WTC11 (cell line): ENCODE data around the gene IL5RA.

Source experiments
- CREM ChIP-seq: sonication (generic); formaldehyde crosslinking; IDR thresholded peaks from 2 replicates; pipeline ENCODE4 v1.8.1; 2022; ENCODE audit warnings: mild to moderate bottlenecking, missing genetic modification reagents, moderate library complexity
- ERG ChIP-seq: fragments of 250-450 bp; sonication (Bioruptor Pico); IDR thresholded peaks from 2 replicates; pipeline ENCODE4 v1.8.0; 2021; ENCODE audit warnings: mild to moderate bottlenecking
- IRF2 ChIP-seq: sonication (generic); formaldehyde crosslinking; IDR thresholded peaks from 2 replicates; pipeline ENCODE4 v1.8.0; 2022; ENCODE audit warnings: low read depth, missing genetic modification reagents, borderline replicate concordance
- JUN ChIP-seq: sonication (generic); formaldehyde crosslinking; IDR thresholded peaks from 2 replicates; pipeline ENCODE4 v1.8.0; 2023; ENCODE audit warnings: mild to moderate bottlenecking, missing genetic modification reagents
- MXD4 ChIP-seq: fragments of 250-450 bp; sonication (Bioruptor Pico); IDR thresholded peaks from 2 replicates; pipeline ENCODE4 v1.8.0; 2021; ENCODE audit warnings: mild to moderate bottlenecking, moderate library complexity, borderline replicate concordance
- NR2C2 ChIP-seq: sonication (generic); formaldehyde crosslinking; IDR thresholded peaks from 2 replicates; pipeline ENCODE4 v1.8.0; 2022; ENCODE audit warnings: mild to moderate bottlenecking, missing genetic modification reagents
- PRRX2 ChIP-seq: fragments of 250-450 bp; sonication (Bioruptor Pico); IDR thresholded peaks from 2 replicates; pipeline ENCODE4 v1.8.0; 2021; ENCODE audit warnings: mild to moderate bottlenecking
- RELA ChIP-seq: sonication (generic); formaldehyde crosslinking; IDR thresholded peaks from 2 replicates; pipeline ENCODE4 v1.8.1; 2022; ENCODE audit warnings: missing genetic modification reagents, mild to moderate bottlenecking, borderline replicate concordance
- SMAD3 ChIP-seq: sonication (generic); formaldehyde crosslinking; IDR thresholded peaks from 2 replicates; pipeline ENCODE4 v1.8.0; 2022; ENCODE audit warnings: missing genetic modification reagents, mild to moderate bottlenecking, borderline replicate concordance
- TCF7 ChIP-seq: sonication (generic); formaldehyde crosslinking; IDR thresholded peaks from 2 replicates; pipeline ENCODE4 v1.8.0; 2022; ENCODE audit warnings: mild to moderate bottlenecking, low read depth, missing genetic modification reagents, moderate library complexity
- TF ChIP-seq, protein P1 (sequence below): fragments of 200-600 bp; IDR thresholded peaks from 2 replicates; pipeline ENCODE4 v1.8.0; 2022; ENCODE audit warnings: antibody characterized with exemption
- TF ChIP-seq, protein P2 (sequence below): sonication (generic); formaldehyde crosslinking; IDR thresholded peaks from 2 replicates; pipeline ENCODE4 v1.8.1; 2023; ENCODE audit warnings: mild to moderate bottlenecking, missing genetic modification reagents
- TF ChIP-seq, protein P3 (sequence below): sonication (generic); formaldehyde crosslinking; IDR thresholded peaks from 2 replicates; pipeline ENCODE4 v1.8.1; 2023; ENCODE audit warnings: mild to moderate bottlenecking, missing genetic modification reagents, moderate library complexity
- TF ChIP-seq, protein P4 (sequence below): sonication (generic); formaldehyde crosslinking; IDR thresholded peaks from 2 replicates; pipeline ENCODE4 v1.8.0; 2022; ENCODE audit warnings: mild to moderate bottlenecking, missing genetic modification reagents

DNA sequence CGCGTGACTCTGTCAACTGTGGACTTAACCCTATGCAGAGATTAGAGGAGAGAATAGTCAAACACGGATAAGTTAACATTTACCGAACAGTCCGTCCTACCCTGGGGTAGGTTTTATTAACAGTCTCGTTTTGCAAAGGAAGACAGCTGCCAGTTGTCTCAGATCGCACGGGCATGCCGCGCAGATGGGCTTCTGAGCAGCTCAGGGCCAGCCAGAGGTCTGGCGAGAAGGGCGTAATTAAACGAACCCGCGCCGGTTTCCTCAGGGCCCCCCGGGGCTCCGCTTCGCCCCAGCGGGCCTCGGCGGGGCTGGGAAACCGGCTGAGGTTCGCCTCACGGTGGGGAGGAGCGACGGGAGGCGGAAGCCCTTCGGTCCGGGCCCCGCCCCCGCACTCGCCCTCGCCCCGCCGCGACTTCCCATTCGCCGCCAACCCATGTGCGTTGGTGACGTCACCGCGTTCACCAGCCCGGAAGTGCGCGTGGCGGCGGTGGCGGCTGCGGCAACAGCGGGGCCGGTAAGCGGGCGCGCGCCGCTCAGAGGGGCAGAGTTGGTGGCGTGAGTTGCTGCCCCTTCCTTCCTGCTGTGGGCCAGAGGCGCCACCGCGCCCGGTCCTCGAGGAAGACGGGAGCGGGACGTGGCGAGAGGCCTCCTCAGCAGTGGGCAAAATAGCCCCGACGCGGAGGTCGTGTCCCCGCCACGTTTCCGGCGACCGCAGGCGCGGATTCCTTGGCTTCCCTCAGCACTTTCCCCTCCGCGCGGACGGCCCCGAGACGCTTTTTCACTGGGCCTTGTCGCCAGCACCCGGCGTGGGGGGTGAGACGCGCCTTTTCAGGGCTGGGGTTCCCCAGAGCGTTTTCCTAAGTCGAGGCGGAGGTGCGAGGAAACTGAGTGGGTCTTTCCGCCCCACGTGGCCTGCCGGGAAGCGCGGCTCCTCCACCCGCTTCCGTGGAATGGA is 16.6 kb upstream of the IL5RA start, which contains the start of gene TRNT1:
- TF ChIP-seq IRF2 (no peak), CREM (CRISPR knock-in tag) (peak; percentile 84; the same call in 1 of the 2 replicates), TCF7 (CRISPR knock-in tag) (no peak), SMAD3 (0 out of 2 replicates have a peak, but pooled peaks have one; percentile 27), RELA (CRISPR knock-in tag) (peak; percentile 86; the same call in 1 of the 2 replicates), MXD4 (CRISPR knock-in tag) (no peak), PRRX2 (CRISPR knock-in tag) (no peak), JUN (CRISPR knock-in tag) (peak; percentile 72), NR2C2 (0 out of 2 replicates have a peak, but pooled peaks have one; percentile 10), ERG (CRISPR knock-in tag) (no peak)
- TF ChIP-seq, protein P1, sequence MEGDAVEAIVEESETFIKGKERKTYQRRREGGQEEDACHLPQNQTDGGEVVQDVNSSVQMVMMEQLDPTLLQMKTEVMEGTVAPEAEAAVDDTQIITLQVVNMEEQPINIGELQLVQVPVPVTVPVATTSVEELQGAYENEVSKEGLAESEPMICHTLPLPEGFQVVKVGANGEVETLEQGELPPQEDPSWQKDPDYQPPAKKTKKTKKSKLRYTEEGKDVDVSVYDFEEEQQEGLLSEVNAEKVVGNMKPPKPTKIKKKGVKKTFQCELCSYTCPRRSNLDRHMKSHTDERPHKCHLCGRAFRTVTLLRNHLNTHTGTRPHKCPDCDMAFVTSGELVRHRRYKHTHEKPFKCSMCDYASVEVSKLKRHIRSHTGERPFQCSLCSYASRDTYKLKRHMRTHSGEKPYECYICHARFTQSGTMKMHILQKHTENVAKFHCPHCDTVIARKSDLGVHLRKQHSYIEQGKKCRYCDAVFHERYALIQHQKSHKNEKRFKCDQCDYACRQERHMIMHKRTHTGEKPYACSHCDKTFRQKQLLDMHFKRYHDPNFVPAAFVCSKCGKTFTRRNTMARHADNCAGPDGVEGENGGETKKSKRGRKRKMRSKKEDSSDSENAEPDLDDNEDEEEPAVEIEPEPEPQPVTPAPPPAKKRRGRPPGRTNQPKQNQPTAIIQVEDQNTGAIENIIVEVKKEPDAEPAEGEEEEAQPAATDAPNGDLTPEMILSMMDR = no peak
- TF ChIP-seq, protein P2, sequence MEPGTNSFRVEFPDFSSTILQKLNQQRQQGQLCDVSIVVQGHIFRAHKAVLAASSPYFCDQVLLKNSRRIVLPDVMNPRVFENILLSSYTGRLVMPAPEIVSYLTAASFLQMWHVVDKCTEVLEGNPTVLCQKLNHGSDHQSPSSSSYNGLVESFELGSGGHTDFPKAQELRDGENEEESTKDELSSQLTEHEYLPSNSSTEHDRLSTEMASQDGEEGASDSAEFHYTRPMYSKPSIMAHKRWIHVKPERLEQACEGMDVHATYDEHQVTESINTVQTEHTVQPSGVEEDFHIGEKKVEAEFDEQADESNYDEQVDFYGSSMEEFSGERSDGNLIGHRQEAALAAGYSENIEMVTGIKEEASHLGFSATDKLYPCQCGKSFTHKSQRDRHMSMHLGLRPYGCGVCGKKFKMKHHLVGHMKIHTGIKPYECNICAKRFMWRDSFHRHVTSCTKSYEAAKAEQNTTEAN (CRISPR knock-in tag) = no peak
- TF ChIP-seq, protein P3, sequence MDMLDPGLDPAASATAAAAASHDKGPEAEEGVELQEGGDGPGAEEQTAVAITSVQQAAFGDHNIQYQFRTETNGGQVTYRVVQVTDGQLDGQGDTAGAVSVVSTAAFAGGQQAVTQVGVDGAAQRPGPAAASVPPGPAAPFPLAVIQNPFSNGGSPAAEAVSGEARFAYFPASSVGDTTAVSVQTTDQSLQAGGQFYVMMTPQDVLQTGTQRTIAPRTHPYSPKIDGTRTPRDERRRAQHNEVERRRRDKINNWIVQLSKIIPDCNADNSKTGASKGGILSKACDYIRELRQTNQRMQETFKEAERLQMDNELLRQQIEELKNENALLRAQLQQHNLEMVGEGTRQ (CRISPR knock-in tag) = no peak; the same call in 1 of the 2 replicates
- TF ChIP-seq, protein P4, sequence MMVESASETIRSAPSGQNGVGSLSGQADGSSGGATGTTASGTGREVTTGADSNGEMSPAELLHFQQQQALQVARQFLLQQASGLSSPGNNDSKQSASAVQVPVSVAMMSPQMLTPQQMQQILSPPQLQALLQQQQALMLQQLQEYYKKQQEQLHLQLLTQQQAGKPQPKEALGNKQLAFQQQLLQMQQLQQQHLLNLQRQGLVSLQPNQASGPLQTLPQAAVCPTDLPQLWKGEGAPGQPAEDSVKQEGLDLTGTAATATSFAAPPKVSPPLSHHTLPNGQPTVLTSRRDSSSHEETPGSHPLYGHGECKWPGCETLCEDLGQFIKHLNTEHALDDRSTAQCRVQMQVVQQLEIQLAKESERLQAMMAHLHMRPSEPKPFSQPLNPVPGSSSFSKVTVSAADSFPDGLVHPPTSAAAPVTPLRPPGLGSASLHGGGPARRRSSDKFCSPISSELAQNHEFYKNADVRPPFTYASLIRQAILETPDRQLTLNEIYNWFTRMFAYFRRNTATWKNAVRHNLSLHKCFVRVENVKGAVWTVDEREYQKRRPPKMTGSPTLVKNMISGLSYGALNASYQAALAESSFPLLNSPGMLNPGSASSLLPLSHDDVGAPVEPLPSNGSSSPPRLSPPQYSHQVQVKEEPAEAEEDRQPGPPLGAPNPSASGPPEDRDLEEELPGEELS (CRISPR knock-in tag) = peak; percentile 43; the same call in 1 of the 2 replicates
